AG04450 (cell line): ENCODE data around the gene CPO. TPM values are rescaled to one million over a fixed set of nuclear protein-coding genes. Genes with fewer than 3 reads are reported as not detected.
"Not testable (repeated sequence)": the region's sequence is repeated elsewhere in the genome, so short reads cannot be mapped to it uniquely, and the experiment has no call there.

Source experiments
- CTCF ChIA-PET: fragments of 300-600, 350-600 bp; formaldehyde crosslinking; extraction: SDS; loops from one replicate; lab custom pipeline; 2022; ENCODE audit warnings: antibody characterized with exemption, inconsistent platforms; lab: Charles Lee
- POLR2A ChIA-PET: fragments of 350-600 bp; formaldehyde crosslinking; extraction: SDS; loops from one replicate; lab custom pipeline; 2021; ENCODE audit warnings: antibody characterized with exemption, inconsistent platforms; lab: Yijun Ruan, JAX
- DNase-seq: peaks from one replicate; pipeline ENCODE4 v3.0.0-alpha.2; 2011; ENCODE audit warnings: low read depth, low spot score
- H3K27ac ChIP-seq: one replicate; pipeline ENCODE4 v1.5.1; 2012; ENCODE audit warnings: low read depth, low read length, control low read depth
- H3K27me3 ChIP-seq: one replicate; pipeline ENCODE4 v1.6.0; 2012; ENCODE audit warnings: low read length; ENCODE audit not compliant: control insufficient read depth, insufficient read depth
- H3K4me3 ChIP-seq: 2 replicates; pipeline ENCODE4 v1.5.1; 2011; ENCODE audit warnings: mild to moderate bottlenecking, low read depth, low read length, control low read depth
- H3K9me3 ChIP-seq: 2 replicates; pipeline ENCODE4 v1.5.1; 2012; ENCODE audit warnings: low read length; ENCODE audit not compliant: control insufficient read depth, insufficient read depth
- polyA plus RNA-seq: library from polyadenylated mRNA; depleted of rRNA; stranded (reverse); fragments of >200 nt; gene quantifications from 2 replicates; pipeline ENCODE4 v1.2.3, GENCODE V29; 2011
- TF ChIP-seq, protein P1 (sequence below): IDR thresholded peaks from 2 replicates; pipeline ENCODE4 v1.5.1; 2011; ENCODE audit warnings: low read depth, low read length, control low read depth, inconsistent platforms

CPO gene
- polyA plus RNA-seq, 1 experiment = not detected

DNA sequence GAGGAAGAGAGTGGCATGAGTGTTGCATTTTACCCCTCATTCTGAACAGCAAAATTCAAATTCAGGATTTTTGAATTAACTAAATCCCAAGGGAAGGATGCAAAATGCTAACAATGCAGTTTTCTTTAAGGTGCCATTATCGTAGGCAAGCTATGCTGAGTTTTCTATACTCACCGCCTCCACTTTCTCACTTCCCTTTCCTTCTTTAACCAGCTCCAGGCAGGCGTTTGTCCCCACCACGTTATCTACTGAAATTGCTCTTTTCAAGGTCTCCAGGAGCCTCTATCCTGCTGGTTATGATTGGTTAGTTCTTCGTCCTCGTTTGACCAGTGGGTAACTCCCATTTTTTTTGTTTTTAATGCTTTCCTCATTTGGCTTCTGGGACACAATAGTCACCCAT lies 1.8 kb upstream of the CPO start:
- no peak for DNase-seq
- Histone ChIP-seq H3K4me3 (no peak overlapping the region), H3K9me3 (no peaks in the 10 kb centered on the region), H3K27me3 (no peaks in the 10 kb centered on the region), H3K27ac (no peak overlapping the region)
- ChIA-PET CTCF (no interaction called here), POLR2A (interaction anchor here (0.6 kb wide), 1 partner anchor 144 kb away, joined by 3 read pairs; no protein-coding TSS in a partner anchor)
- TF ChIP-seq, protein P1, sequence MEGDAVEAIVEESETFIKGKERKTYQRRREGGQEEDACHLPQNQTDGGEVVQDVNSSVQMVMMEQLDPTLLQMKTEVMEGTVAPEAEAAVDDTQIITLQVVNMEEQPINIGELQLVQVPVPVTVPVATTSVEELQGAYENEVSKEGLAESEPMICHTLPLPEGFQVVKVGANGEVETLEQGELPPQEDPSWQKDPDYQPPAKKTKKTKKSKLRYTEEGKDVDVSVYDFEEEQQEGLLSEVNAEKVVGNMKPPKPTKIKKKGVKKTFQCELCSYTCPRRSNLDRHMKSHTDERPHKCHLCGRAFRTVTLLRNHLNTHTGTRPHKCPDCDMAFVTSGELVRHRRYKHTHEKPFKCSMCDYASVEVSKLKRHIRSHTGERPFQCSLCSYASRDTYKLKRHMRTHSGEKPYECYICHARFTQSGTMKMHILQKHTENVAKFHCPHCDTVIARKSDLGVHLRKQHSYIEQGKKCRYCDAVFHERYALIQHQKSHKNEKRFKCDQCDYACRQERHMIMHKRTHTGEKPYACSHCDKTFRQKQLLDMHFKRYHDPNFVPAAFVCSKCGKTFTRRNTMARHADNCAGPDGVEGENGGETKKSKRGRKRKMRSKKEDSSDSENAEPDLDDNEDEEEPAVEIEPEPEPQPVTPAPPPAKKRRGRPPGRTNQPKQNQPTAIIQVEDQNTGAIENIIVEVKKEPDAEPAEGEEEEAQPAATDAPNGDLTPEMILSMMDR = no peak

GRCh38 chr2:206940546-206940945 lies 1.2 kb downstream of the CPO start:
- Histone ChIP-seq H3K9me3 (no peaks in the 10 kb centered on the region), H3K27ac (no peak overlapping the region), H3K27me3 (no peaks in the 10 kb centered on the region), H3K4me3 (no peak overlapping the region)
- TF ChIP-seq, protein P1 = no peak
- CTCF ChIA-PET = no interaction called here
- POLR2A ChIA-PET = no interaction called here
- DNase-seq = no peak

DNA sequence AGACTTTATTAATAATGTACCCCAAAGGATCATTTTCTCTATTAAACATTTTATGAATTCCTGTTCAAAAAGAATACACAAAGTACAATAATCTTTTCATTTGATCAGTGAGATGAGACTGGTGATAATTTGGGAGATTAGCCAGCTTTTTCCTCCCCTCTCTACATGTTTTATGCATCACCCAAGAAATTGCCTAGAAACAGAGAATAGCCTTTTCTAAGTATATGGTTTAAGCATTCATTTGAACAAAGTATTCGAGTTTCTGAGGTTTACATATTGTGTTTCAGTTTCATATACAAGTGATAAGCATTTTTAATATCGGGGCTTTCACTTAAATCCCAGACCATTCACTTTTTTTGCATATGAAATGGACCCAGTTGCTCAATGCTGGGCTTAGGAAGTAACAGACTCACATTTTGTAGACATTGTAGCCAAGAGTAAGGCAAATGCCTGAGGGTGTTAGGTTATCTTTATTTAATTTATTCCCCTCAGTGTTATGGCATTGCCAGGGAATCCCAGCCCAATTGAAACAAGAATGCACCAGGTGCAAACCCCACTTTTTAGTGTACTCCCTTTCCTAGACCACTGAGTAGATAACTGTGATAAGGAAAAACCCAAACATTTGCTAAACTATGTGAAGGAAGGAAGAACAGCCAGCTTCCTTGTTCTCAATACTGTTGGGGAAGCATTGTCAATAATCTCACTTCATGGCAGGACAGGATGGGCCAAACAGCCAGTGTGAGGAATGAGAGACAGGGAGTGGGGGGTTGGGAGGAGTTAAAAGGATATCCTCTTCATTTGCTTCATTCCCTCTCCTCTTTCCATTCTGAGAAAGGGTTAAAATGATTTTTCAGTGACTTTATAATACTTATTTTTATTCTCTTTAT lies 3.5 kb downstream of the CPO start:
- TF ChIP-seq, protein P1 = no peak
- H3K9me3 ChIP-seq = no peaks in the 10 kb centered on the region
- DNase-seq = no peak
- no peak overlapping the region for H3K4me3 ChIP-seq
- ChIA-PET POLR2A (no interaction called here), CTCF (no interaction called here)
- no peaks in the 10 kb centered on the region for H3K27me3 ChIP-seq
- no peak overlapping the region for H3K27ac ChIP-seq

GRCh38 chr2:206953404-206953803 lies 14.1 kb downstream of the CPO start:
- POLR2A ChIA-PET = not testable (repeated sequence)

DNA sequence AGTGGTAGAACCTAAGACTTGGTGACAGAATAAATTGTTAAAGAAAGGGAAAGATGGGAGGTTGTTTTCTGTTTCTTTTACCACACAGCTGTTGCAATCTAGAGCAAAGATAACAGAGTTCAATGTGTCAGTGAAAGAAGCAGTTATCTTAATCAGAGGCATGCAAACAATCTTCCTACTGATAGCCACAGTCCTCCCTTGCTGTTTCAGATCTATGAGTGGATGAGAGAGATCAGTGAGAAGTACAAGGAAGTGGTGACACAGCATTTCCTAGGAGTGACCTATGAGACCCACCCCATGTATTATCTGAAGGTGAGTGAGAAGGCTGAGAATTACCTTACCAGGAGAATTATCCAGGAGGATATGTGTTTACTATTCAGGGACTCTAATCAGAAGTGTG lies 15.9 kb downstream of the CPO start:
- H3K9me3 ChIP-seq = peaks cover 5% of the 10 kb centered on the region; the same call in 1 of the 2 replicates
- no peak overlapping the region for H3K27ac ChIP-seq
- TF ChIP-seq, protein P1 = no peak
- ChIA-PET CTCF (no interaction called here), POLR2A (no interaction called here)
- H3K4me3 ChIP-seq = no peak overlapping the region
- H3K27me3 ChIP-seq = peaks cover 2% of the 10 kb centered on the region
- DNase-seq = no peak

More at GRCh38 chr2:206953404-206953803, 14.1 kb downstream of the CPO start:
- H3K9me3 ChIP-seq, H3K4me3 ChIP-seq, H3K27me3 ChIP-seq, DNase-seq, H3K27ac ChIP-seq, CTCF ChIA-PET: not testable (repeated sequence)
